T-cell (primary cell): ENCODE data around the gene TTK. TPM values are rescaled to one million over a fixed set of nuclear protein-coding genes. Genes with fewer than 3 reads are reported as not detected.

ENCODE experiments used
- ATAC-seq, 4 experiments: fragments of 200-7000 bp in 3 of 4; fragments of 150-1000 bp in 1 of 4; cut with Tn5 transposase; replicated peaks in 1 of 4; 1 replicate in 3 of 4; 2 replicates in 1 of 4; pipeline ENCODE4 v1.10.0; 2021; ENCODE audit warnings: moderate library complexity in 3 of 4, mild to moderate bottlenecking in 2 of 4, moderate number of reproducible peaks in 1 of 4
- CTCF ChIA-PET, 2 donors: fragments of 300-600 bp; sonication (Branson Sonifier 250); formaldehyde crosslinking; loops; one replicate each; lab custom pipeline; 2022; ENCODE audit warnings: antibody characterized with exemption in 2 of 2; lab: Charles Lee
- POLR2A ChIA-PET, 2 donors: fragments of 300-600 bp; sonication (Branson Sonifier 250); formaldehyde crosslinking; loops; one replicate each; lab custom pipeline; 2022; ENCODE audit warnings: antibody characterized with exemption in 2 of 2; lab: Charles Lee
- DNase-seq, 35 experiments: peaks; one replicate each; pipeline versions ENCODE4 v3.0.0 to v3.0.0-alpha.2; 2013 to 2023
- H3K27ac ChIP-seq: one replicate; pipeline ENCODE4 v1.5.1; 2013; ENCODE audit warnings: low read length
- H3K27me3 ChIP-seq, 2 experiments: replicated peaks in 1 of 2; 1 replicate in 1 of 2; 2 replicates in 1 of 2; pipeline versions ENCODE4 v1.6.1 to v1.7.0; 2013; ENCODE audit warnings: low read length in 1 of 2, mixed read lengths in 1 of 2; ENCODE audit not compliant: control insufficient read depth in 2 of 2, insufficient read depth in 2 of 2; ENCODE audit errors: extremely low read depth in 1 of 2
- H3K36me3 ChIP-seq, 2 donors: 1 replicate in 1 of 2; 2 replicates in 1 of 2; pipeline versions ENCODE4 v1.6.1 to v1.7.0; 2013; ENCODE audit warnings: low read length in 1 of 2; ENCODE audit not compliant: control insufficient read depth in 2 of 2, insufficient read depth in 1 of 2; ENCODE audit errors: extremely low read depth in 1 of 2
- H3K4me1 ChIP-seq, 2 experiments: 1 replicate in 1 of 2; 2 replicates in 1 of 2; pipeline versions ENCODE4 v1.6.1 to v1.7.0; 2013; ENCODE audit warnings: low read length in 2 of 2, mixed read lengths in 1 of 2; ENCODE audit not compliant: insufficient read depth in 2 of 2, control insufficient read depth in 1 of 2; ENCODE audit errors: extremely low read depth in 1 of 2
- H3K4me3 ChIP-seq, 2 donors: 1 replicate in 1 of 2; 2 replicates in 1 of 2; pipeline versions ENCODE4 v1.5.1 to v1.7.0; 2013; ENCODE audit warnings: mild to moderate bottlenecking in 2 of 2, low read length in 1 of 2, moderate library complexity in 1 of 2; ENCODE audit not compliant: control insufficient read depth in 1 of 2; ENCODE audit errors: extremely low read depth in 1 of 2
- H3K9me3 ChIP-seq: 2 replicates; pipeline ENCODE4 v1.7.0; 2013
- H3K27ac Mint-ChIP-seq, 2 donors: one replicate each; pipeline ENCODE4 v1.8.0; 2020 to 2021; ENCODE audit warnings: mild to moderate bottlenecking in 2 of 2, mixed read lengths in 2 of 2
- H3K27me3 Mint-ChIP-seq, 2 donors: one replicate each; pipeline ENCODE4 v1.8.0; 2021 to 2022; ENCODE audit warnings: mixed read lengths in 2 of 2
- H3K36me3 Mint-ChIP-seq: one replicate; pipeline ENCODE4 v1.8.0; 2021; ENCODE audit warnings: mixed read lengths
- H3K4me1 Mint-ChIP-seq, 3 donors: one replicate each; pipeline ENCODE4 v1.8.0; 2020 to 2022; ENCODE audit warnings: mixed read lengths in 3 of 3, mild to moderate bottlenecking in 1 of 3
- H3K4me3 Mint-ChIP-seq, 3 donors: one replicate each; pipeline ENCODE4 v1.8.0; 2020 to 2022; ENCODE audit warnings: mild to moderate bottlenecking in 3 of 3, mixed read lengths in 3 of 3, moderate library complexity in 3 of 3
- H3K9me3 Mint-ChIP-seq, 3 donors: one replicate each; pipeline ENCODE4 v1.8.0; 2020 to 2022; ENCODE audit warnings: mixed read lengths in 3 of 3
- WGBS: methylation state at CpG from one replicate; pipeline ENCODE4 v1.1.5; 2013; ENCODE audit warnings: missing lambda C conversion rate; ENCODE audit not compliant: insufficient coverage; 5-methylcytosine and 5-hydroxymethylcytosine counted together
- total RNA-seq, 35 experiments: library from RNA in 6 of 35; stranded (reverse) in 6 of 35; fragments of 120-200 nt in 1 of 35; gene quantifications; one replicate each; pipeline versions ENCODE4 v1.2.1 to v1.2.4 and lab custom pipeline; 2013 to 2026

Gene TTK
- total RNA-seq, 5 donors from 2014 or later (not counting 1 experiment from before 2014, with no cell fraction given) = 0.38 to 1.2 (median 0.55) TPM

DNA sequence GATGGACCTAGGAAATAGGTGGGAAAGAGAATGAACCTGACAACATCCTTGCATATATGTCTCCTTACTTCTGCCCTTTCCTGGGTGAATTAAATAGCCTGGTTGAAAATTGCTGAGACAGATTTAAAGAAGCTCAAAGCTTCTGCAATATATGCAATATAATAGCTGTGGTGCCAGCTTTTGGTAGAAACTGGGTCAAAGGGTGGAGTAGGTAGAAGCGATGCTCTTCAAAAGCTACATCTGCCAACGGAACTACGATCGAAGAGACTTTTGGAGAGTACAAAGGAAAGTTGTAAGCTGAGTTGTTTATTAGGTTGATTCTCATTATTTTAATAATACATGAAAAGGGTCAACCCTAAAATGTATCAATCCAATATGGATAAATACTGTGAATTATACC is 22.8 kb upstream of the TTK start:
- H3K27ac Mint-ChIP-seq = peak overlapping the region in 1 of 2 donors; percentile 85
- Histone ChIP-seq H3K4me1 (peaks cover 0 to 5% of the 10 kb centered on the region in 2 experiments), H3K27ac (peak overlapping the region; percentile 4), H3K36me3 (no peaks in the 10 kb centered on the region), H3K27me3 (no peaks in the 10 kb centered on the region), H3K9me3 (no peaks in the 10 kb centered on the region), H3K4me3 (no peak overlapping the region)
- peaks cover 3 to 7% of the 10 kb centered on the region in 2 donors for H3K27me3 Mint-ChIP-seq
- H3K36me3 Mint-ChIP-seq = no peaks in the 10 kb centered on the region
- ChIA-PET CTCF (interaction anchor here in 1 of 2 donors (0.7 to 1.5 kb wide), 6 partner anchors 22 to 598 kb away, joined by 3 to 9 read pairs (median 4); no protein-coding TSS in a partner anchor), POLR2A (no interaction called here)
- H3K9me3 Mint-ChIP-seq = no peaks in the 10 kb centered on the region
- H3K4me1 Mint-ChIP-seq = peaks cover 6 to 22% (median 9%) of the 10 kb centered on the region in 3 donors
- ATAC-seq (peak in 2 of 4 experiments; percentile 32 to 63), DNase-seq (peak in 1 of 35 experiments; percentile 10)
- no CpG with 5 or more reads among the region's 4 CpGs for WGBS
- peak overlapping the region in 1 of 3 donors; percentile 34 for H3K4me3 Mint-ChIP-seq

- Mint-ChIP-seq H3K27me3 (peaks cover 0 to 2% of the 10 kb centered on the region in 2 donors), H3K27ac (peak overlapping the region; percentile 41 to 49), H3K4me1 (peaks cover 6 to 22% (median 9%) of the 10 kb centered on the region in 3 donors), H3K9me3 (no peaks in the 10 kb centered on the region), H3K4me3 (no peak overlapping the region), H3K36me3 (no peaks in the 10 kb centered on the region)
- peak in 2 of 4 experiments; percentile 66 to 73 for ATAC-seq
- Histone ChIP-seq H3K4me1 (peaks cover 0 to 5% of the 10 kb centered on the region in 2 experiments), H3K36me3 (no peaks in the 10 kb centered on the region), H3K27ac (no peak overlapping the region), H3K4me3 (no peak overlapping the region), H3K9me3 (no peaks in the 10 kb centered on the region), H3K27me3 (no peaks in the 10 kb centered on the region)
- CTCF ChIA-PET = interaction anchor here (0.6 to 2.0 kb wide), 5 partner anchors 8 to 38 kb away, joined by 3 to 9 read pairs (median 4); no protein-coding TSS in a partner anchor
- DNase-seq = peak in 5 of 35 experiments; percentile 3 to 46 (median 9)
- WGBS = 33% methylated on average over 1 of the region's 2 CpGs
- POLR2A ChIA-PET = interaction anchor here in 1 of 2 donors (0.5 kb wide), 1 partner anchor 70 kb away, joined by 3 read pairs; no protein-coding TSS in a partner anchor
Observed at GRCh38 chr6:79984261-79984660, 20.2 kb upstream of the TTK start.

DNA sequence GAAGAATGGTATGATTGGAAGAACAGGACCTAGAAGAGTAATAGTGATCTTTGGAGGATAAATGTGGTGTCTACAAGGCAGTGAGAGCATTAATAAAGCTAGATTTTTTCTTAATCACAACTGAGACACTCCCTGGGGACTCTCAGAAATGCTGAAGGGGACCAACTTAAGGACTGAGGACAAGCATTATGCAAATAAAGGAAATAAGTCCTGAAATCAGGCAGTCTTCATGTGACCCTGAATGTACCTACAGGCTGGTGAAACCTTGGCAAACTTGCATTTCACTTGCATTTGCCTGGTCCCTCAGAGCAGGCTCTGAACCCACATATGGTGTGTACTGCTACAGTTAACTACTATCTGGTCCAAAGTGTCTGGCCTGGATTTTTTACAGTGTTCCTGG is 19.3 kb upstream of the TTK start:
- no peaks in the 10 kb centered on the region for H3K36me3 Mint-ChIP-seq
- peak overlapping the region in 1 of 2 donors; percentile 47 for H3K27ac Mint-ChIP-seq
- ATAC-seq (no peak), DNase-seq (no peak)
- no peaks in the 10 kb centered on the region for H3K9me3 ChIP-seq
- peaks cover 0 to 2% of the 10 kb centered on the region in 2 donors for H3K27me3 Mint-ChIP-seq
- H3K4me1 ChIP-seq = peaks cover 0 to 5% of the 10 kb centered on the region in 2 experiments
- no peak overlapping the region for H3K27ac ChIP-seq
- H3K4me3 ChIP-seq = no peak overlapping the region
- CTCF ChIA-PET = interaction anchor here (0.5 to 2.0 kb wide), 4 partner anchors 19 to 43 kb away, joined by 3 to 9 read pairs (median 4); partner anchors contain the start of gene TTK (in 1 of the 2)
- no peaks in the 10 kb centered on the region for H3K36me3 ChIP-seq
- peaks cover 6 to 22% (median 9%) of the 10 kb centered on the region in 3 donors for H3K4me1 Mint-ChIP-seq
- no peak overlapping the region for H3K4me3 Mint-ChIP-seq
- H3K27me3 ChIP-seq = no peaks in the 10 kb centered on the region
- no peaks in the 10 kb centered on the region for H3K9me3 Mint-ChIP-seq
- POLR2A ChIA-PET = no interaction called here

DNA sequence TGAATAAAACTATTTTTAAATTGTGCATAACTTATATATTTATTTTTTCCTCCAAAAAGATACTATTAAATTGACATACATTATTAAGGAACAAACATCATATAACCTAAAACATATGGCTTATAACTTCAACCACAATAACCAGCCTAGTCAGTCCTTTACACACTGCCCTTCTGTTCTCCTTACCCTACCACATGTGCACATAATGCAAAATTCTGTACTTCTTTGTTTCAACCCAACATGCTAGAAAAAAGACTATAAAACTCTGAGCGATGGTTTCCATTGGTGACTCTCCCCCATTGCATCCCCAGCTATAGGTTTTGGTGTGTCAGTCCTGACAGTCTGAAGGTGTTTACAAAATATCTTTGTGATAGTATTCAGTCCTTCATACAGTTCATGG is 14.8 kb upstream of the TTK start:
- peaks cover 0 to under 1% of the 10 kb centered on the region in 2 experiments for H3K4me1 ChIP-seq
- peaks cover 0 to 10% (median 0%) of the 10 kb centered on the region in 3 donors for H3K4me1 Mint-ChIP-seq
- no peak overlapping the region for H3K27ac Mint-ChIP-seq
- WGBS = no CpG with 5 or more reads among the region's 1 CpG
- H3K27me3 Mint-ChIP-seq = no peaks in the 10 kb centered on the region
- H3K4me3 Mint-ChIP-seq = no peak overlapping the region
- no peaks in the 10 kb centered on the region for H3K9me3 ChIP-seq
- H3K9me3 Mint-ChIP-seq = no peaks in the 10 kb centered on the region
- H3K36me3 ChIP-seq = no peaks in the 10 kb centered on the region
- H3K4me3 ChIP-seq = no peak overlapping the region
- DNase-seq (no peak), ATAC-seq (no peak)
- CTCF ChIA-PET = no interaction called here
- POLR2A ChIA-PET = no interaction called here
- no peak overlapping the region for H3K27ac ChIP-seq
- no peaks in the 10 kb centered on the region for H3K36me3 Mint-ChIP-seq
- no peaks in the 10 kb centered on the region for H3K27me3 ChIP-seq

- DNase-seq (no peak), ATAC-seq (no peak)
- H3K4me1 Mint-ChIP-seq = no peaks in the 10 kb centered on the region
- Histone ChIP-seq H3K27ac (no peak overlapping the region), H3K36me3 (no peaks in the 10 kb centered on the region), H3K4me1 (no peaks in the 10 kb centered on the region), H3K4me3 (no peak overlapping the region), H3K27me3 (no peaks in the 10 kb centered on the region), H3K9me3 (no peaks in the 10 kb centered on the region)
- no peaks in the 10 kb centered on the region for H3K9me3 Mint-ChIP-seq
- H3K4me3 Mint-ChIP-seq = no peak overlapping the region
- ChIA-PET POLR2A (no interaction called here), CTCF (no interaction called here)
- H3K36me3 Mint-ChIP-seq = no peaks in the 10 kb centered on the region
- H3K27me3 Mint-ChIP-seq = no peaks in the 10 kb centered on the region
- H3K27ac Mint-ChIP-seq = no peak overlapping the region
- 87% methylated on average over 2 of the region's 2 CpGs for WGBS
Observed at GRCh38 chr6:79993012-79993910, 11.2 kb upstream of the TTK start.

GRCh38 chr6:79993911-79994309 is 10.5 kb upstream of the TTK start:
- H3K27ac Mint-ChIP-seq = no peak overlapping the region
- ChIA-PET CTCF (no interaction called here), POLR2A (no interaction called here)
- no peaks in the 10 kb centered on the region for H3K27me3 ChIP-seq
- no peak for ATAC-seq
- no peak overlapping the region for H3K4me3 Mint-ChIP-seq
- no peaks in the 10 kb centered on the region for H3K36me3 Mint-ChIP-seq
- H3K4me1 ChIP-seq = no peaks in the 10 kb centered on the region
- no peak overlapping the region for H3K4me3 ChIP-seq
- no peaks in the 10 kb centered on the region for H3K4me1 Mint-ChIP-seq
- H3K27ac ChIP-seq = no peak overlapping the region
- H3K9me3 Mint-ChIP-seq = no peaks in the 10 kb centered on the region
- H3K27me3 Mint-ChIP-seq = no peaks in the 10 kb centered on the region
- no peaks in the 10 kb centered on the region for H3K9me3 ChIP-seq
- H3K36me3 ChIP-seq = no peaks in the 10 kb centered on the region
- no peak for DNase-seq
